Measurements from ENCODE around the gene LY6G6D. TPM values are rescaled to one million over a fixed set of nuclear protein-coding genes. Genes with fewer than 3 reads are reported as not detected.

LY6G6D gene
- total and polyA plus RNA-seq, 2 of the 13 experiments (the other 11 are each of a cell fraction or from before 2014, with no cell fraction given): not detected

GRCh38 chr6:31736021-31736767, 21.0 kb downstream of the LY6G6D start, which contains the start of gene CLIC1 (continued):
- peak; percentile 82; the same call in 1 of the 2 replicates for TF ChIP-seq HOMEZ (CRISPR knock-in tag; IDR thresholded peaks at IDR 0.05; ENCODE audit: low read depth)
- no peak for TF ChIP-seq TBL1XR1 (IDR thresholded peaks at IDR 0.05; ENCODE audit: borderline replicate concordance, low read length, partially characterized antibody)
- TF ChIP-seq KDM1A (CRISPR knock-in tag; IDR thresholded peaks at IDR 0.05): peak; percentile 30; the same call in 1 of the 2 replicates
- peak; percentile 72 for TF ChIP-seq ZNF792 (CRISPR knock-in tag; IDR thresholded peaks at IDR 0.05)
- peak; percentile 58; the same call in 1 of the 2 replicates for TF ChIP-seq SKIL (CRISPR knock-in tag; IDR thresholded peaks at IDR 0.05; ENCODE audit: borderline replicate concordance)
- peak; percentile 50; the same call in 1 of the 2 replicates for TF ChIP-seq ATF5 (CRISPR knock-in tag; IDR thresholded peaks at IDR 0.05; ENCODE audit: low read depth)
- TF ChIP-seq ARID5B (CRISPR knock-in tag; IDR thresholded peaks at IDR 0.05): peak; percentile 78
- peak; percentile 58; the same call in 1 of the 2 replicates for TF ChIP-seq CAMTA2 (CRISPR knock-in tag; IDR thresholded peaks at IDR 0.05; ENCODE audit: borderline replicate concordance)
- TF ChIP-seq ELF3 (CRISPR knock-in tag; IDR thresholded peaks at IDR 0.05): peak; percentile 88
- TF ChIP-seq FOXP4 (CRISPR knock-in tag; IDR thresholded peaks at IDR 0.05): peak; percentile 72
- no peak for TF ChIP-seq KLF12 (CRISPR knock-in tag; IDR thresholded peaks at IDR 0.05; ENCODE audit: borderline replicate concordance)
- TF ChIP-seq ZNF333 (CRISPR knock-in tag; IDR thresholded peaks at IDR 0.05; ENCODE audit: borderline replicate concordance): no peak; the same call in 1 of the 2 replicates
- peak; percentile 69; the same call in 1 of the 2 replicates for TF ChIP-seq ZNF224 (CRISPR knock-in tag; IDR thresholded peaks at IDR 0.05)
- peak; percentile 73; the same call in 1 of the 2 replicates for TF ChIP-seq PPARG (CRISPR knock-in tag; conservative IDR thresholded peaks at IDR 0.05)
- peak; percentile 59; the same call in 1 of the 2 replicates for TF ChIP-seq CREB3 (CRISPR knock-in tag; IDR thresholded peaks at IDR 0.05)
- TF ChIP-seq SKI (IDR thresholded peaks at IDR 0.05; ENCODE audit: partially characterized antibody): no peak
- 0 out of 2 replicates have a peak, but pooled peaks have one; percentile 34 for TF ChIP-seq TCF7 (IDR thresholded peaks at IDR 0.05; ENCODE audit: low read depth)

Data from HepG2 (cell line).